OCI-LY7 (cell line): ENCODE measurements around the gene PNMA8C. TPM values are rescaled to one million over a fixed set of nuclear protein-coding genes. Genes with fewer than 3 reads are reported as not detected.

Experiments used
- BruUV-seq: library from RNA; stranded (reverse); fragments of 400-500 nt; replicated peaks from 2 replicates; lab custom pipeline; 2021; lab: Mats Ljungman, UMichigan
- CTCF ChIA-PET: fragments of 300-600 bp; sonication (Branson Sonifier 250); formaldehyde crosslinking; loops from one replicate; lab custom pipeline; 2022; ENCODE audit warnings: antibody characterized with exemption; ENCODE audit not compliant: unreplicated experiment; lab: Charles Lee
- POLR2A ChIA-PET: fragments of 300-600 bp; sonication (Branson Sonifier 250); formaldehyde crosslinking; loops from one replicate; lab custom pipeline; 2022; ENCODE audit warnings: antibody characterized with exemption; lab: Charles Lee
- DNase-seq: peaks from one replicate; pipeline ENCODE4 v3.0.0-alpha.2; 2015; ENCODE audit warnings: low spot score
- H2AFZ ChIP-seq: fragments of 200-600 bp; sonication (generic), shearing (Covaris generic); 2 replicates; pipeline ENCODE4 v1.6.1; 2014; ENCODE audit warnings: mild to moderate bottlenecking, antibody characterized with exemption, low read length, moderate library complexity
- H3K27ac ChIP-seq: fragments of 200-600 bp; sonication (generic); 2 replicates; pipeline ENCODE4 v1.5.1; 2014; ENCODE audit warnings: mixed run types, low read depth, mild to moderate bottlenecking, moderate library complexity, low read length, inconsistent platforms; ENCODE audit not compliant: poor library complexity, severe bottlenecking
- H3K36me3 ChIP-seq: fragments of 200-600 bp; sonication (generic); 2 replicates; pipeline ENCODE4 v1.6.1; 2014; ENCODE audit warnings: mild to moderate bottlenecking, antibody characterized with exemption, low read length, moderate library complexity, mixed read lengths; ENCODE audit not compliant: insufficient read depth
- H3K4me1 ChIP-seq: fragments of 200-600 bp; sonication (generic); 2 replicates; pipeline ENCODE4 v1.5.1; 2014; ENCODE audit warnings: mild to moderate bottlenecking, low read length; ENCODE audit not compliant: insufficient read depth, poor library complexity, severe bottlenecking
- H3K4me2 ChIP-seq: fragments of 200-600 bp; sonication (generic); 2 replicates; pipeline ENCODE4 v1.6.1; 2014; ENCODE audit warnings: mild to moderate bottlenecking, low read length
- H3K4me3 ChIP-seq: fragments of 200-600 bp; sonication (generic); 2 replicates; pipeline ENCODE4 v1.5.1; 2014; ENCODE audit warnings: mild to moderate bottlenecking, low read depth, low read length; ENCODE audit not compliant: poor library complexity, severe bottlenecking
- H3K79me2 ChIP-seq: fragments of 200-600 bp; sonication (generic); 2 replicates; pipeline ENCODE4 v1.6.1; 2016; ENCODE audit warnings: low read depth, mild to moderate bottlenecking, low read length, moderate library complexity, mixed read lengths; ENCODE audit not compliant: insufficient read depth
- H3K9me2 ChIP-seq: fragments of 200-600 bp; sonication (generic); 2 replicates; pipeline ENCODE4 v1.6.1; 2016; ENCODE audit warnings: mild to moderate bottlenecking, low read length, mixed read lengths; ENCODE audit not compliant: insufficient read depth
- H3K9me3 ChIP-seq: fragments of 200-600 bp; sonication (generic); 2 replicates; pipeline ENCODE4 v1.6.1; 2014; ENCODE audit warnings: mild to moderate bottlenecking, mixed run types, low read length, mixed read lengths
- H4K20me1 ChIP-seq: fragments of 200-600 bp; sonication (generic); 2 replicates; pipeline ENCODE4 v1.6.1; 2014; ENCODE audit warnings: mild to moderate bottlenecking, antibody characterized with exemption, low read length, moderate library complexity, mixed read lengths; ENCODE audit not compliant: insufficient read depth
- EZH2phosphoT487 ChIP-seq: fragments of 200-600 bp; sonication (generic); IDR thresholded peaks from 2 replicates; pipeline ENCODE4 v1.6.1; 2018; ENCODE audit warnings: low read depth, borderline replicate concordance, mild to moderate bottlenecking, mixed run types, antibody characterized with exemption, low read length, moderate library complexity, mixed read lengths
- intact Hi-C: fragments of 100-400 bp; cut with micrococcal nuclease; formaldehyde crosslinking; loops from one replicate; pipeline ENCODE4 v1.10.0; 2022; ENCODE audit not compliant: unreplicated experiment
- total RNA-seq, 2 experiments: library from RNA; depleted of rRNA in 1 of 2; stranded (reverse); fragments of >200 nt in 1 of 2; shearing (Covaris generic) in 1 of 2; gene quantifications; 2 replicates each; pipeline ENCODE4 v1.2.3, GENCODE V29; 2014 to 2022
- TF ChIP-seq, protein P1 (sequence below): fragments of 200-600 bp; sonication (generic); conservative IDR thresholded peaks from 2 replicates; pipeline ENCODE4 v1.5.1; 2014; ENCODE audit warnings: mild to moderate bottlenecking, antibody characterized with exemption, low read length, moderate library complexity, mixed read lengths

The PNMA8C gene
- total RNA-seq, 2 experiments from 2014 or later = 1.0 to 4.9 TPM

DNA sequence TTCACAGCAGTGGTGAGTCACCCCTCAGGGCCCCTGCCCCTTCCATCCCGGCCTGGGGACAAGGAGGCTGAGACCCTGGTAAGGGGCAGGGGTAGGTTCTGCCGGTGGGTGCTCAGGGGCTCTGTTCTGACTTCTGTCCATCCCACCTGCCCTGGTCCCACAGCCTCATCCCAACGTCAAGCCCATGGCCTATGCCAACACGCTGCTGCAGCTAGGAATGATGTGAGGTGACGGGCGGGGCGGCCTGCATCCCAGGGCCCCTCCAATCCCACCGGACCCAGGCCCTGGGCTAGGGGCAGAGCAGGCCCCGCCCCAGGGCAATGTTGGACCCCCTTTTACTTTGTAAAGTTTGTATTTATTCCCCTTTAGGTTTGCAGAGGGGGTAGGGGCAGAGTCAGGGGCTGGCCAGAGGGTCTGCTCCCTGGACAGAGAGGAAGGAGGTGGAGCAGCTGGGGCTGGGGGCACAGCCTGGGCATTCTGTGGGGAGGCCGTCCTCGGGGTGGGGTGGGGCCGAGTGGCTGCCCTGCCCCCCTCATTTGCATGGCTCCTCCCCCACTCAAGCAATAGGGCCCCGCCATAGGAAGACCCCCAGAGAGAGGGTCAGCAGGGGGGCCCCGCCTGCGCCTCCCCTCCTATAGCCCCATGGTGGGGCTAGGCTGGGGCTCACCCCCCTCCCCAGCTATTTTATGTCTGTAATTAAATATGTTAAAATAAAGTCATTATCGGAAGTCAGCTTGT, 38.4 kb downstream of the PNMA8C start:
- TF ChIP-seq, protein P1, sequence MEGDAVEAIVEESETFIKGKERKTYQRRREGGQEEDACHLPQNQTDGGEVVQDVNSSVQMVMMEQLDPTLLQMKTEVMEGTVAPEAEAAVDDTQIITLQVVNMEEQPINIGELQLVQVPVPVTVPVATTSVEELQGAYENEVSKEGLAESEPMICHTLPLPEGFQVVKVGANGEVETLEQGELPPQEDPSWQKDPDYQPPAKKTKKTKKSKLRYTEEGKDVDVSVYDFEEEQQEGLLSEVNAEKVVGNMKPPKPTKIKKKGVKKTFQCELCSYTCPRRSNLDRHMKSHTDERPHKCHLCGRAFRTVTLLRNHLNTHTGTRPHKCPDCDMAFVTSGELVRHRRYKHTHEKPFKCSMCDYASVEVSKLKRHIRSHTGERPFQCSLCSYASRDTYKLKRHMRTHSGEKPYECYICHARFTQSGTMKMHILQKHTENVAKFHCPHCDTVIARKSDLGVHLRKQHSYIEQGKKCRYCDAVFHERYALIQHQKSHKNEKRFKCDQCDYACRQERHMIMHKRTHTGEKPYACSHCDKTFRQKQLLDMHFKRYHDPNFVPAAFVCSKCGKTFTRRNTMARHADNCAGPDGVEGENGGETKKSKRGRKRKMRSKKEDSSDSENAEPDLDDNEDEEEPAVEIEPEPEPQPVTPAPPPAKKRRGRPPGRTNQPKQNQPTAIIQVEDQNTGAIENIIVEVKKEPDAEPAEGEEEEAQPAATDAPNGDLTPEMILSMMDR = no peak
- TF ChIP-seq EZH2phosphoT487 = no peak
- H3K4me2 ChIP-seq = no peak overlapping the region
- H3K79me2 ChIP-seq = no peaks in the 10 kb centered on the region
- intact Hi-C loops = no loop called here
- H3K9me3 ChIP-seq = no peaks in the 10 kb centered on the region
- H3K36me3 ChIP-seq = peaks cover 76% of the 10 kb centered on the region
- no TSS peak for BruUV-seq
- H4K20me1 ChIP-seq = no peaks in the 10 kb centered on the region
- no peaks in the 10 kb centered on the region for H3K4me1 ChIP-seq
- no peak for DNase-seq
- no peak overlapping the region for H3K4me3 ChIP-seq
- H3K27ac ChIP-seq = no peak overlapping the region
- CTCF ChIA-PET = no interaction called here
- POLR2A ChIA-PET = no interaction called here
- no peaks in the 10 kb centered on the region for H3K9me2 ChIP-seq
- no peak overlapping the region for H2AFZ ChIP-seq

DNA sequence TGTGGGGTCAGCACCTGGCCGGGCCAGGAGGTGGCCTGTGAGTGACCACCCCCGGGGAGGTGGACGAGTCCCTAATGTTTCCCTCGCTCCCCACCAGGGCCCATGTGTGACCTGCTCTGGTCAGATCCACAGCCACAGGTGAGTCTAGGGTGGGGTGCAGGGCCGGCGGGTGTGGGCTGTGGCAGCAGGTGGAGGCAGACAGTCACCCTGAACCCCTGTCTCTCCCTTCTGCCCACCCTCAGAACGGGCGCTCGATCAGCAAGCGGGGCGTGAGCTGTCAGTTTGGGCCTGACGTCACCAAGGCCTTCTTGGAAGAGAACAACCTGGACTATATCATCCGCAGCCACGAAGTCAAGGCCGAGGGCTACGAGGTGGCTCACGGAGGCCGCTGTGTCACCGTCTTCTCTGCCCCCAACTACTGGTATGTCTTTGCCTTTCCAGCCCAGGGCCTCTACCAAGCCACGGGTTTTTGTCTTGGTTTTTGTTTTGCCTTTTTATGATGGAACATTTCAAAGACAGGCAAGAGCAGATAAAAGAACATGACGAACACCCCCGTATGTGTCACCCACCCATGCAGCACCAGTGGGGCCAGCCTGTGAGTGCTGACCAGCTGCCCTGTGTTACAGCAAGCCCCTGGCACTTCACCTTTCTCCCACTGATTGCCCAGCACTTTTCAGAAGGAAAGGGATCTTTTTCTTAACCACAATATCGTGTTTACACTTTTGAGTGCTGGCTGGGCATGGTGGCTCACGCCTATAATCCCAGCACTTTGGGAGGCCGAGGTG, 40.2 kb downstream of the PNMA8C start:
- Histone ChIP-seq H3K36me3 (peaks cover 93% of the 10 kb centered on the region), H3K9me3 (no peaks in the 10 kb centered on the region), H3K4me2 (no peak overlapping the region), H3K9me2 (no peaks in the 10 kb centered on the region), H4K20me1 (no peaks in the 10 kb centered on the region), H3K27ac (no peak overlapping the region), H3K4me3 (no peak overlapping the region), H3K4me1 (no peaks in the 10 kb centered on the region), H2AFZ (no peak overlapping the region), H3K79me2 (no peaks in the 10 kb centered on the region)
- BruUV-seq = no TSS peak
- intact Hi-C loops = no loop called here
- TF ChIP-seq, protein P1 = no peak
- TF ChIP-seq EZH2phosphoT487 = no peak
- CTCF ChIA-PET = no interaction called here
- DNase-seq = no peak
- POLR2A ChIA-PET = interaction anchor here (0.7 kb wide), 1 partner anchor 11 kb away, joined by 3 read pairs; no protein-coding TSS in a partner anchor

DNA sequence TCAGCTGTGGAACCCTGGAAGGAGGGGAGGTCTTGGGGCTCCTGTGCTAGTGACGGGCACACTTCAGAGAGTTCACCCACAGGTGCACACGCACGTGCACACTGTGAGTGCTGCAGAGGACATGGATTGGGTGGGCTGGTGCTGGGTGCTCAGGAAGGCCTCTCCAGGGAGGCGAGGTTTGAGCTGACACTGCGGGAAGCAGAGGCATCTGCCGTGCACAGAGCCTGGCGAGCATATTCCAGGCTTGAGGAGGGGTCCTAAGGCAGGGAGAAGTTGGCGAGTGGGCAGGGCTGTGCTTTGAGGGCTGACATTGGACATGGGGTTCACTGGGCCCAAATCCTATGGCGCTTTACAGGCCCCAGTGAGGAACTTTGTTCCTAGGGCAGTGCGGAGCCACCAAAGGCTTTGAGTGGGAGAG, 41.0 kb downstream of the PNMA8C start:
- Histone ChIP-seq H3K9me3 (no peaks in the 10 kb centered on the region), H3K4me3 (no peak overlapping the region), H3K36me3 (peaks cover 93% of the 10 kb centered on the region), H2AFZ (no peak overlapping the region), H3K9me2 (no peaks in the 10 kb centered on the region), H4K20me1 (no peaks in the 10 kb centered on the region), H3K79me2 (no peaks in the 10 kb centered on the region), H3K4me2 (no peak overlapping the region), H3K27ac (no peak overlapping the region), H3K4me1 (no peaks in the 10 kb centered on the region)
- no peak for DNase-seq
- POLR2A ChIA-PET = no interaction called here
- TF ChIP-seq EZH2phosphoT487 = no peak
- TF ChIP-seq, protein P1 = no peak
- BruUV-seq = no TSS peak
- CTCF ChIA-PET = no interaction called here
- intact Hi-C loops = no loop called here
